Endothelial cell of umbilical vein (primary cell): ENCODE data around the gene MRTFA.

Experiments
- EZH2 ChIP-seq: IDR thresholded peaks from 2 replicates; pipeline ENCODE4 v1.6.1; 2012; ENCODE audit warnings: borderline replicate concordance, low read depth, mild to moderate bottlenecking, moderate library complexity, low read length, inconsistent platforms; ENCODE audit not compliant: severe bottlenecking
- MYC ChIP-seq: IDR thresholded peaks from one replicate; pipeline ENCODE4 v1.6.1; 2011; ENCODE audit warnings: mild to moderate bottlenecking, low read depth, low read length
- POLR2A ChIP-seq: IDR thresholded peaks from 2 replicates; pipeline ENCODE4 v1.6.1; 2012; ENCODE audit warnings: low read depth, mild to moderate bottlenecking, control low read depth, low read length
- POLR2AphosphoS5 ChIP-seq: IDR thresholded peaks from 2 replicates; pipeline ENCODE4 v1.6.1; 2012; ENCODE audit warnings: low read depth, mild to moderate bottlenecking, control low read depth, low read length, moderate library complexity; ENCODE audit not compliant: insufficient read depth

GRCh38 chr22:40634119-40634903 lies 2.2 kb downstream of the MRTFA start:
- TF ChIP-seq MYC (no peak), POLR2A (no peak), POLR2AphosphoS5 (no peak), EZH2 (no peak)
